Karpas-422 (cell line): ENCODE results near the gene CFAP92. TPM values are rescaled to one million over a fixed set of nuclear protein-coding genes. Genes with fewer than 3 reads are reported as not detected.
"Not testable (repeated sequence)": the region's sequence is repeated elsewhere in the genome, so short reads cannot be mapped to it uniquely, and the experiment has no call there.

Experiments used
- DNase-seq: peaks from one replicate; pipeline ENCODE4 v3.0.0-alpha.2; 2015
- H2AFZ ChIP-seq: fragments of 200-600 bp; sonication (generic); 2 replicates; pipeline ENCODE4 v1.6.1; 2014; ENCODE audit warnings: antibody characterized with exemption, low read length, mixed read lengths
- H3K27ac ChIP-seq: fragments of 200-600 bp; sonication (generic); 2 replicates; pipeline ENCODE4 v1.5.1; 2014; ENCODE audit warnings: mild to moderate bottlenecking, low read length, moderate library complexity
- H3K27me3 ChIP-seq: fragments of 200-600 bp; sonication (generic); 2 replicates; pipeline ENCODE4 v1.6.1; 2014; ENCODE audit warnings: low read length, mixed read lengths
- H3K36me3 ChIP-seq: fragments of 200-600 bp; sonication (generic); 2 replicates; pipeline ENCODE4 v1.6.1; 2014; ENCODE audit warnings: low read length, mixed read lengths; ENCODE audit not compliant: insufficient read depth
- H3K4me1 ChIP-seq: fragments of 200-600 bp; sonication (generic); 2 replicates; pipeline ENCODE4 v1.6.1; 2014; ENCODE audit warnings: mild to moderate bottlenecking, low read length, mixed read lengths
- H3K4me2 ChIP-seq: fragments of 200-600 bp; sonication (generic); 2 replicates; pipeline ENCODE4 v1.6.1; 2014; ENCODE audit warnings: low read length, low read depth, mild to moderate bottlenecking; ENCODE audit not compliant: poor library complexity, severe bottlenecking
- H3K4me3 ChIP-seq: fragments of 200-600 bp; sonication (generic); 2 replicates; pipeline ENCODE4 v1.5.1; 2014; ENCODE audit warnings: mild to moderate bottlenecking, antibody characterized with exemption, low read length, mixed read lengths
- H3K79me2 ChIP-seq: fragments of 200-600 bp; sonication (generic); 2 replicates; pipeline ENCODE4 v1.6.1; 2014; ENCODE audit warnings: mild to moderate bottlenecking, low read length, mixed read lengths
- H3K9ac ChIP-seq: fragments of 200-600 bp; sonication (generic); 2 replicates; pipeline ENCODE4 v1.6.0; 2014; ENCODE audit warnings: low read length
- H3K9me2 ChIP-seq: fragments of 200-600 bp; sonication (generic), shearing (Covaris generic); replicated peaks from 2 replicates; pipeline ENCODE4 v1.6.0; 2014; ENCODE audit warnings: mild to moderate bottlenecking, low read length, moderate library complexity; ENCODE audit not compliant: insufficient read depth
- H3K9me3 ChIP-seq: fragments of 300-700, 200-600 bp; sonication (generic); 2 replicates; pipeline ENCODE4 v1.6.1; 2014; ENCODE audit warnings: low read length, mixed read lengths
- H4K20me1 ChIP-seq: fragments of 200-600 bp; sonication (generic); 2 replicates; pipeline ENCODE4 v1.6.1; 2014; ENCODE audit warnings: mild to moderate bottlenecking, antibody characterized with exemption, low read length, low read depth; ENCODE audit not compliant: insufficient read depth
- total RNA-seq: library from RNA; depleted of rRNA; stranded (reverse); fragments of >200 nt; shearing (Covaris generic); gene quantifications from 2 replicates; pipeline ENCODE4 v1.2.3, GENCODE V29; 2014; ENCODE audit warnings: low replicate concordance

Gene CFAP92
- total RNA-seq, 1 experiment from 2014 or later = not detected

GRCh38 chr3:128882719-128883118 is 111.2 kb downstream of the CFAP92 start:
- Histone ChIP-seq H3K9ac (no peak overlapping the region), H3K27me3 (no peaks in the 10 kb centered on the region), H3K4me1 (peaks cover 36% of the 10 kb centered on the region), H3K4me3 (no peak overlapping the region), H3K79me2 (peaks cover 70% of the 10 kb centered on the region), H3K9me2 (no peaks in the 10 kb centered on the region), H2AFZ (no peak overlapping the region), H3K9me3 (no peaks in the 10 kb centered on the region), H3K27ac (no peak overlapping the region), H4K20me1 (no peaks in the 10 kb centered on the region), H3K4me2 (no peak overlapping the region), H3K36me3 (peaks cover 21% of the 10 kb centered on the region)
- DNase-seq = no peak

DNA sequence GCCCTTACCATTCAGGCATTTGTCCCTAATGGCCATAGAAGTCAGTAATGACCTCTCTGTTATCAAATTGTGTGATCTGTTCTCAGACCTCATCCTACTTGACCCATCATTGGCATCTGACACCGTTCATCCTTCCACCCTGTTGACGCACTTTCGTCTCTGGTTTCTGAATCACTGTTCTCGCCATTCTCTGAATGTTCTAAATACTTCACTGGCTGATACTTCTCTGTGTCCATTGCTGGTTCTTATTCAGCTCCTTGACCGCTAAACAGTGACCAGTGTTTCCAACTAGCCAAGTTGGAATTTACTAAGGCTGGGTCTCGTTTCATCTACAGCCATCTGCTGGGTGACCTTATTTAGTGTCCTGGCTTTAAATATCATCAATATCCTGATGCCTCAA is 112.3 kb downstream of the CFAP92 start:
- Histone ChIP-seq H3K4me3 (no peak overlapping the region), H3K79me2 (peaks cover 65% of the 10 kb centered on the region), H3K4me1 (peaks cover 43% of the 10 kb centered on the region), H2AFZ (no peak overlapping the region), H3K27me3 (no peaks in the 10 kb centered on the region), H3K36me3 (0 out of 2 replicates have a peak, but pooled peaks cover 14% of the 10 kb centered on the region), H3K9me2 (no peaks in the 10 kb centered on the region), H4K20me1 (no peaks in the 10 kb centered on the region), H3K9ac (no peak overlapping the region), H3K4me2 (peak overlapping the region; percentile 93), H3K9me3 (no peaks in the 10 kb centered on the region), H3K27ac (no peak overlapping the region)
- DNase-seq = no peak

- not testable (repeated sequence) for H3K27me3 ChIP-seq, H3K9me2 ChIP-seq, H3K9me3 ChIP-seq, H3K27ac ChIP-seq, H4K20me1 ChIP-seq, DNase-seq, H2AFZ ChIP-seq
- Histone ChIP-seq H3K4me1 (peaks cover 43% of the 10 kb centered on the region), H3K79me2 (peaks cover 65% of the 10 kb centered on the region), H3K36me3 (0 out of 2 replicates have a peak, but pooled peaks cover 14% of the 10 kb centered on the region), H3K4me2 (peak overlapping the region; percentile 93), H3K9ac (peak overlapping the region; percentile 86), H3K4me3 (peak overlapping the region; percentile 89)
These were observed 113.4 kb downstream of the CFAP92 start for GRCh38 chr3:128880455-128880854.

- Histone ChIP-seq H3K4me1 (peaks cover 43% of the 10 kb centered on the region), H3K79me2 (peaks cover 63% of the 10 kb centered on the region), H3K9me2 (no peaks in the 10 kb centered on the region), H3K36me3 (0 out of 2 replicates have a peak, but pooled peaks cover 14% of the 10 kb centered on the region), H3K9ac (peak overlapping the region; percentile 86), H3K4me3 (peak overlapping the region; percentile 89), H2AFZ (0 out of 2 replicates have a peak overlapping the region, but pooled peaks have one; percentile 28), H3K4me2 (peak overlapping the region; percentile 93), H3K27ac (no peak overlapping the region), H4K20me1 (no peaks in the 10 kb centered on the region), H3K9me3 (no peaks in the 10 kb centered on the region), H3K27me3 (no peaks in the 10 kb centered on the region)
- peak; percentile 49 for DNase-seq
These were observed 113.9 kb downstream of the CFAP92 start for GRCh38 chr3:128879991-128880390.

DNA sequence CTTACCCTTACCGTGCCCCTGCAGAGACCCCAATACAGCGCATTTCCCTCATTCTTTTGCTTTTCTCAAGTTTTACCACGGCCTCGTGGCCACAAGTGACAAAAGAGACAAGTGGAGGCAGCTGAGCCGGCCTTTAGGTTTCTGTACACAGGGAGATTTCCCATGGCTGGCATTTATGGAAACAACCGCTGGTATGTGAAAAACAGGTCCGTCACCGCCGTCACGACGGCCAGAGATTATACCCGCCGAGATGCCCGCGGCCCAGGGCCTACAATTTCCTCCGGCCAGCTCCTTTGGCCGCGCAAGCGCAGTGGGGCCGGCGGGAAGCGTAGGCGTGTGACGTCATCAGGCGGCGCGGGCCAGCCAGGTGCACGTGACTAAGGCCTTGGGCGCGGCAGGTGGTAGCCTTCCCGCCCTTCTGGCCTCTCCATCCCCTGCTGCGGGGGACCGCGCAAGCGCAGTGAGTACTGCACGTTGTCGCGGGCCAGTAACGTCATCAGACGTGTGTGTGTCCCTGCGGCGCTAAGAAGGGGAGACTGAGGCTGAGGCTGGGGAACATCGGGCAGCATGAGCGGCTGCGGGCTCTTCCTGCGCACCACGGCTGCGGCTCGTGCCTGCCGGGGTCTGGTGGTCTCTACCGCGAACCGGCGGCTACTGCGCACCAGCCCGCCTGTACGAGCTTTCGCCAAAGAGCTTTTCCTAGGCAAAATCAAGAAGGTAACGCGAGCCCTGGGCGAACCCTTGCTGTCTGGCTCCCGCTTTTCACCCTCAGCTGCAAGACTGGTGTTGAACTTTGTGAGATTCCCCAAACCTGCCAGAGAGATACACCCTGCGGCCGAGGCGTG is 114.5 kb downstream of the CFAP92 start, which contains the start of gene ACAD9:
Gene ACAD9 (plus strand): TSS at position 496 of the 845 bp plus-strand sequence. CDS start 72 bp downstream, at position 568.
- Histone ChIP-seq H3K27me3 (no peaks in the 10 kb centered on the region), H3K36me3 (0 out of 2 replicates have a peak, but pooled peaks cover 10% of the 10 kb centered on the region), H3K9ac (peak within 1 kb of the TSS; percentile 92), H3K4me3 (peak within 1 kb of the TSS; percentile 89), H3K27ac (peak within 1 kb of the TSS; percentile 63; the same call in 1 of the 2 replicates), H2AFZ (peak within 1 kb of the TSS; percentile 62; the same call in 1 of the 2 replicates), H3K9me2 (no peaks in the 10 kb centered on the region), H3K79me2 (peaks cover 57% of the 10 kb centered on the region), H3K4me1 (peaks cover 43% of the 10 kb centered on the region), H3K9me3 (no peaks in the 10 kb centered on the region), H4K20me1 (no peaks in the 10 kb centered on the region), H3K4me2 (peak within 1 kb of the TSS; percentile 93)
- peak; percentile 99 for DNase-seq

GRCh38 chr3:128878556-128879124 is 115.2 kb downstream of the CFAP92 start:
- H4K20me1 ChIP-seq = no peaks in the 10 kb centered on the region
- H3K27me3 ChIP-seq = no peaks in the 10 kb centered on the region
- peak overlapping the region; percentile 93 for H3K4me2 ChIP-seq
- H3K9ac ChIP-seq = peak overlapping the region; percentile 92
- H3K27ac ChIP-seq = peak overlapping the region; percentile 63; the same call in 1 of the 2 replicates
- H3K9me3 ChIP-seq = no peaks in the 10 kb centered on the region
- H3K4me3 ChIP-seq = peak overlapping the region; percentile 89
- H3K79me2 ChIP-seq = peaks cover 50% of the 10 kb centered on the region
- no peaks in the 10 kb centered on the region for H3K9me2 ChIP-seq
- peaks cover 43% of the 10 kb centered on the region for H3K4me1 ChIP-seq
- H3K36me3 ChIP-seq = 0 out of 2 replicates have a peak, but pooled peaks cover 5% of the 10 kb centered on the region
- peak overlapping the region; percentile 62; the same call in 1 of the 2 replicates for H2AFZ ChIP-seq
- DNase-seq = peak; percentile 69

DNA sequence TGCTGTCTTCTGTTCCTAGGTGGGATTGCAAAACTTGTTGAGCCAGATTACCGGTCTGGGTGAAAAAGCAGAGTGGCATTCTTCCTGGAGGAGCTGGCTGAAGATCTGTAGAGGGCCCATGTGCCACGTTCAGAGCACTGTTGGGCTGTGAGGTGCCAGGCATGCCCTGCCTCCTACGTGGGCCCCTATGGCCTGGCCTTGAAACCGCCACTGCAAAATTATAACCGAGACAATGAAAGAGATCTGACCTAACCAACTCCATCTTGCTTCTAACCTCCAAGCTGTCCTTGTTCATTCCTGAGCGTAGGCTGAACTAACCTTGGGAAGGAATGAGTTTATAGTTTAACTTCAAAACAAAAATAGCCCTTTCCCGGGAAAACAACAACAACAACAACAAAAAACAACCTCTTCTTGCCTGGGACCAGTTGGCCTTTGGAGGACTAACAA is 115.8 kb downstream of the CFAP92 start:
- 0 out of 2 replicates have a peak, but pooled peaks cover 5% of the 10 kb centered on the region for H3K36me3 ChIP-seq
- H3K79me2 ChIP-seq = peaks cover 46% of the 10 kb centered on the region
- H3K4me3 ChIP-seq = peak overlapping the region; percentile 89
- no peaks in the 10 kb centered on the region for H4K20me1 ChIP-seq
- H3K4me2 ChIP-seq = peak overlapping the region; percentile 93
- H3K9me2 ChIP-seq = no peaks in the 10 kb centered on the region
- no peak for DNase-seq
- H3K27me3 ChIP-seq = no peaks in the 10 kb centered on the region
- no peak overlapping the region for H3K27ac ChIP-seq
- H3K9ac ChIP-seq = peak overlapping the region; percentile 92
- no peaks in the 10 kb centered on the region for H3K9me3 ChIP-seq
- no peak overlapping the region for H2AFZ ChIP-seq
- peaks cover 43% of the 10 kb centered on the region for H3K4me1 ChIP-seq
